PC-3 (cell line): ENCODE data around the gene FBXO38. TPM values are rescaled to one million over a fixed set of nuclear protein-coding genes. Genes with fewer than 3 reads are reported as not detected.
A peak's percentile ranks its signal among the peaks of the same experiment; 100 is the strongest.

Source experiments
- ATAC-seq: fragments of 200-7000 bp; cut with Tn5 transposase; 2 replicates; pipeline ENCODE4 v1.9.1; 2020; ENCODE audit warnings: mild to moderate bottlenecking, moderate library complexity
- BruUV-seq: library from RNA; stranded (reverse); fragments of 400-500 nt; replicated peaks from 2 replicates; lab custom pipeline; 2021; lab: Mats Ljungman, UMichigan
- CTCF ChIA-PET: fragments of 300-600 bp; sonication (Branson Sonifier 250); formaldehyde crosslinking; loops from one replicate; lab custom pipeline; 2022; ENCODE audit warnings: antibody characterized with exemption; lab: Charles Lee
- POLR2A ChIA-PET: fragments of 300-600 bp; sonication (Branson Sonifier 250); formaldehyde crosslinking; loops from one replicate; lab custom pipeline; 2022; ENCODE audit warnings: antibody characterized with exemption; ENCODE audit not compliant: unreplicated experiment; lab: Charles Lee
- DNase-seq: peaks from one replicate; pipeline ENCODE4 v3.0.0-alpha.2; 2015
- H2AFZ ChIP-seq: fragments of 300-600 bp; sonication (generic); 2 replicates; pipeline ENCODE4 v1.6.0; 2016; ENCODE audit warnings: antibody characterized with exemption, low read length
- H3F3A ChIP-seq: fragments of 300-600 bp; sonication (generic); one replicate; pipeline ENCODE4 v1.6.0; 2017; ENCODE audit warnings: antibody characterized with exemption, low read length, control low read depth, mild to moderate bottlenecking; ENCODE audit not compliant: unreplicated experiment
- H3K27ac ChIP-seq: fragments of 300-600 bp; sonication (generic); 2 replicates; pipeline ENCODE4 v1.5.1; 2016; ENCODE audit warnings: mild to moderate bottlenecking, low read length
- H3K27me3 ChIP-seq: fragments of 300-600 bp; sonication (generic); 2 replicates; pipeline ENCODE4 v1.6.1; 2016; ENCODE audit warnings: low read length, mixed read lengths
- H3K36me3 ChIP-seq: fragments of 300-600 bp; sonication (generic); 2 replicates; pipeline ENCODE4 v1.6.1; 2016; ENCODE audit warnings: low read depth, mixed run types, low read length, mixed read lengths
- H3K4me1 ChIP-seq: fragments of 300-600 bp; sonication (generic); 2 replicates; pipeline ENCODE4 v1.5.1; 2016; ENCODE audit warnings: low read length; ENCODE audit not compliant: insufficient read depth
- H3K4me2 ChIP-seq: fragments of 300-600 bp; sonication (generic); 2 replicates; pipeline ENCODE4 v1.6.0; 2016; ENCODE audit warnings: low read length
- H3K4me3 ChIP-seq: fragments of 300-600 bp; sonication (generic); 2 replicates; pipeline ENCODE4 v1.5.1; 2016; ENCODE audit warnings: mild to moderate bottlenecking, low read length, mixed read lengths
- H3K79me2 ChIP-seq: fragments of 300-600 bp; sonication (generic); 2 replicates; pipeline ENCODE4 v1.6.1; 2017; ENCODE audit warnings: low read length, mixed read lengths
- H3K9ac ChIP-seq: fragments of 300-600 bp; sonication (generic); 2 replicates; pipeline ENCODE4 v1.6.0; 2016; ENCODE audit warnings: mild to moderate bottlenecking, low read length
- H3K9me2 ChIP-seq: fragments of 300-600 bp; sonication (generic); replicated peaks from 2 replicates; pipeline ENCODE4 v1.6.1; 2016; ENCODE audit warnings: mixed run types, low read length, mixed read lengths
- H3K9me3 ChIP-seq: fragments of 300-600 bp; sonication (generic); 2 replicates; pipeline ENCODE4 v1.6.1; 2016; ENCODE audit warnings: low read length, mixed read lengths
- H4K20me1 ChIP-seq: fragments of 300-600 bp; sonication (generic); 2 replicates; pipeline ENCODE4 v1.6.1; 2016; ENCODE audit warnings: low read length, mixed read lengths
- CTCF ChIP-seq: fragments of 300-600 bp; sonication (generic); conservative IDR thresholded peaks from 2 replicates; pipeline ENCODE4 v1.5.1; 2017; ENCODE audit warnings: antibody characterized with exemption, low read depth, mild to moderate bottlenecking, low read length
- EZH2 ChIP-seq: fragments of 300-600 bp; sonication (generic); IDR thresholded peaks from one replicate; pipeline ENCODE4 v1.6.1; 2017; ENCODE audit warnings: antibody characterized with exemption, mild to moderate bottlenecking, low read length; ENCODE audit not compliant: unreplicated experiment
- EZH2phosphoT487 ChIP-seq: fragments of 300-600 bp; sonication (generic); IDR thresholded peaks from 2 replicates; pipeline ENCODE4 v1.6.1; 2018; ENCODE audit warnings: mild to moderate bottlenecking, antibody characterized with exemption, low read length, borderline replicate concordance
- intact Hi-C: fragments of 100-400 bp; cut with micrococcal nuclease; formaldehyde crosslinking; loops from 2 replicates; pipeline ENCODE4 v1.9.0; 2023
- total RNA-seq: library from RNA; depleted of rRNA; stranded (reverse); fragments of >200 nt; gene quantifications from 2 replicates; pipeline ENCODE4 v1.2.3, GENCODE V29; 2014

Gene FBXO38
- total RNA-seq, 1 experiment from 2014 or later, result 42.7 TPM

GRCh38 chr5:148443241-148443640 lies 59.5 kb downstream of the FBXO38 start:
- Histone ChIP-seq H3K36me3 (peaks cover 14% of the 10 kb centered on the region), H3K4me1 (no peaks in the 10 kb centered on the region), H3K79me2 (no peaks in the 10 kb centered on the region), H3F3A (no peaks in the 10 kb centered on the region), H3K9me2 (no peaks in the 10 kb centered on the region), H3K4me3 (no peak overlapping the region), H3K27ac (no peak overlapping the region), H3K4me2 (no peak overlapping the region), H3K9me3 (no peaks in the 10 kb centered on the region), H2AFZ (no peak overlapping the region), H3K27me3 (no peaks in the 10 kb centered on the region), H4K20me1 (no peaks in the 10 kb centered on the region), H3K9ac (no peak overlapping the region)
- no peak for ATAC-seq
- intact Hi-C loops, result loop anchor here (5.0 kb wide), 2 partner anchors 266 to 559 kb away; no protein-coding TSS in a partner anchor
- POLR2A ChIA-PET, result interaction anchor here (0.6 kb wide), 1 partner anchor 25 kb away, joined by 3 read pairs; no protein-coding TSS in a partner anchor
- TF ChIP-seq EZH2 (no peak), CTCF (no peak), EZH2phosphoT487 (no peak)
- CTCF ChIA-PET, result interaction anchor here (0.7 to 4.4 kb wide), 2 partner anchors 105 to 287 kb away, joined by 3 to 57 read pairs; no protein-coding TSS in a partner anchor
- DNase-seq, result no peak
- no TSS peak for BruUV-seq

GRCh38 chr5:148443998-148444397 lies 60.2 kb downstream of the FBXO38 start:
- no peaks in the 10 kb centered on the region for H4K20me1 ChIP-seq
- no peaks in the 10 kb centered on the region for H3K79me2 ChIP-seq
- no peak overlapping the region for H3K9ac ChIP-seq
- no peaks in the 10 kb centered on the region for H3K9me2 ChIP-seq
- TF ChIP-seq CTCF (peak; percentile 97), EZH2 (no peak)
- peak; percentile 93 for ATAC-seq
- no peaks in the 10 kb centered on the region for H3K27me3 ChIP-seq
- H3F3A ChIP-seq, result no peaks in the 10 kb centered on the region
- CTCF ChIA-PET, result interaction anchor here (1.0 to 4.4 kb wide), 2 partner anchors 243 to 287 kb away, joined by 3 to 57 read pairs; no protein-coding TSS in a partner anchor
- peaks cover 12% of the 10 kb centered on the region for H3K36me3 ChIP-seq
- H3K27ac ChIP-seq, result no peak overlapping the region
- intact Hi-C loops, result loop anchor here (1.0 to 5.0 kb wide), 6 partner anchors 39 to 673 kb away; no protein-coding TSS in a partner anchor
- no peaks in the 10 kb centered on the region for H3K9me3 ChIP-seq
- no peak overlapping the region for H2AFZ ChIP-seq
- no peak overlapping the region for H3K4me3 ChIP-seq
- H3K4me2 ChIP-seq, result no peak overlapping the region
- POLR2A ChIA-PET, result interaction anchor here (0.6 kb wide), 1 partner anchor 287 kb away, joined by 4 read pairs; no protein-coding TSS in a partner anchor
- DNase-seq, result peak; percentile 91
- H3K4me1 ChIP-seq, result no peaks in the 10 kb centered on the region
- BruUV-seq, result TSS peak; percentile 23

- Histone ChIP-seq H2AFZ (no peak overlapping the region), H3K79me2 (no peaks in the 10 kb centered on the region), H3K4me3 (no peak overlapping the region), H3K9me3 (no peaks in the 10 kb centered on the region), H3K9ac (no peak overlapping the region), H3K4me2 (no peak overlapping the region), H3F3A (no peaks in the 10 kb centered on the region), H3K27ac (no peak overlapping the region), H3K36me3 (peaks cover 7% of the 10 kb centered on the region), H3K4me1 (no peaks in the 10 kb centered on the region), H3K27me3 (no peaks in the 10 kb centered on the region), H3K9me2 (no peaks in the 10 kb centered on the region), H4K20me1 (no peaks in the 10 kb centered on the region)
- intact Hi-C loops, result loop anchor here (2.0 kb wide), 1 partner anchor 671 kb away; no protein-coding TSS in a partner anchor
- ChIA-PET CTCF (no interaction called here), POLR2A (no interaction called here)
- no TSS peak for BruUV-seq
- TF ChIP-seq CTCF (no peak), EZH2 (no peak)
- DNase-seq (no peak), ATAC-seq (no peak)
These were observed 61.8 kb downstream of the FBXO38 start for GRCh38 chr5:148445578-148445977.
